ENCODE data around the gene PNKD.
A peak's percentile ranks its signal among the peaks of the same experiment; 100 is the strongest.
"Not testable (repeated sequence)": the region's sequence is repeated elsewhere in the genome, so short reads cannot be mapped to it uniquely, and the experiment has no call there.

The PNKD gene

GRCh38 chr2:218295029-218295428 lies 24.7 kb downstream of the PNKD start:
- DNase-seq = no peak

- DNase-seq = no peak
Observed at GRCh38 chr2:218296200-218296599, 25.9 kb downstream of the PNKD start.

- DNase-seq = no peak
Observed at GRCh38 chr2:218296847-218297246, 26.5 kb downstream of the PNKD start.

GRCh38 chr2:218298314-218298875 lies 28.1 kb downstream of the PNKD start:
- no peak for DNase-seq

- no peak for DNase-seq
Observed at GRCh38 chr2:218300141-218300540, 29.8 kb downstream of the PNKD start.

GRCh38 chr2:218301176-218301819 lies 31.0 kb downstream of the PNKD start:
- peak; percentile 72 for DNase-seq

- no peak for DNase-seq
Observed at GRCh38 chr2:218305383-218305782, 35.1 kb downstream of the PNKD start.

GRCh38 chr2:218306184-218306920 lies 36.0 kb downstream of the PNKD start:
- DNase-seq = no peak

GRCh38 chr2:218307415-218308090 lies 37.2 kb downstream of the PNKD start:
- DNase-seq = no peak

GRCh38 chr2:218310853-218311540 lies 40.7 kb downstream of the PNKD start:
- no peak for DNase-seq

GRCh38 chr2:218311541-218312266 lies 41.4 kb downstream of the PNKD start:
- DNase-seq = not testable (repeated sequence)

- no peak for DNase-seq
Observed at GRCh38 chr2:218312267-218312756, 42.0 kb downstream of the PNKD start.

GRCh38 chr2:218313356-218313755 lies 43.0 kb downstream of the PNKD start:
- no peak for DNase-seq

GRCh38 chr2:218314764-218315163 lies 44.4 kb downstream of the PNKD start:
- DNase-seq = not testable (repeated sequence)

GRCh38 chr2:218315397-218315796 lies 45.1 kb downstream of the PNKD start:
- DNase-seq = no peak

GRCh38 chr2:218317303-218317630 lies 46.9 kb downstream of the PNKD start:
- no peak for DNase-seq

GRCh38 chr2:218317835-218318234 lies 47.5 kb downstream of the PNKD start:
- no peak for DNase-seq

- no peak for DNase-seq
Observed at GRCh38 chr2:218318241-218318640, 47.9 kb downstream of the PNKD start.

- no peak for DNase-seq
Observed at GRCh38 chr2:218319813-218320365, 49.6 kb downstream of the PNKD start.

GRCh38 chr2:218320704-218321336 lies 50.5 kb downstream of the PNKD start:
- no peak for DNase-seq

GRCh38 chr2:218322768-218323525 lies 52.6 kb downstream of the PNKD start:
- DNase-seq = peak; percentile 22

Data from DMS153 (cell line).